RPMI7951 (cell line): ENCODE results near the gene ATP8A1. TPM values are rescaled to one million over a fixed set of nuclear protein-coding genes. Genes with fewer than 3 reads are reported as not detected.

Experiments used
- DNase-seq: peaks from one replicate; pipeline ENCODE4 v3.0.0-alpha.2; 2012; ENCODE audit warnings: low read depth
- total RNA-seq: library from RNA; depleted of rRNA; stranded (reverse); fragments of >200 nt; shearing (Covaris generic); gene quantifications from 2 replicates; pipeline ENCODE4 v1.2.3, GENCODE V29; 2014; rRNA removed

The ATP8A1 gene
- total RNA-seq, 1 experiment from 2014 or later = 0.12 TPM

DNA sequence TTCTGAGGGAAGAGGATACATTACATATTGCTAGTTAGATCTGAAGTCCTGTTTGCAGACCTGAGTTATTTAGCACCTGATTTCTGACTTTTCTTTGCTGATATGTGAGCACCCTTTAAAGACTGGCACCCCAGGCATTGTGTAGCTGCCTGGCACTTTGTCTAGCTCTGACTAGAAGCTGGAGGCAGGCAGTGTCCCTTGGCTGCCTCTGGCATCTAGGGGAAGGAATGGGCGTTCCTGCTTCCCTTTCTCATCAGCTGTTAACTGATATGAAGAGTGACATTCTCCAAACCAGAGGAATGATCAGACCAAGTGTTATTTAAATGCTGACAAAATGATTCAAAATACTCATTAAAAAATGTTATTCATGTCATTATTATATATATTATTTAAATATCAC, 289.9 kb downstream of the ATP8A1 start:
- DNase-seq = no peak

GRCh38 chr4:42364266-42365053, 292.4 kb downstream of the ATP8A1 start:
- no peak for DNase-seq

DNA sequence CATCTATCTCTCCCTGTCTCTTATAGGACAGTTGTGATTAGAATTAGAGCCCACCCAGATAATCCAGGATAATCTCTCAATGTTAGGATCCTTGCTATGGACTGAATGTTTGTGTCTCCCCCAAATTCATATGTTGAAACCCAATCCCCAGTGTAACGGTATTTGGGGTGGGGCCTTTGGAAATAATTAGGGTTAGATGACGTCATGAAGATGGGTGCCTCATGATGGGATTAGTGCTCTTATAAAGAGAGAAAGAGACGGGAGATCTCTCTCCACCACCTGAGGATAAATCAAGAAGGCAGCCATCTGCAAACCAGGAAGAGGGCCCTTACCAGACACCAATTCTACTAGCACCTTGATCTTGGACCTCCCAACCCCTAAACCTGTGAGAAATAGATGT, 293.3 kb downstream of the ATP8A1 start:
- no peak for DNase-seq

DNA sequence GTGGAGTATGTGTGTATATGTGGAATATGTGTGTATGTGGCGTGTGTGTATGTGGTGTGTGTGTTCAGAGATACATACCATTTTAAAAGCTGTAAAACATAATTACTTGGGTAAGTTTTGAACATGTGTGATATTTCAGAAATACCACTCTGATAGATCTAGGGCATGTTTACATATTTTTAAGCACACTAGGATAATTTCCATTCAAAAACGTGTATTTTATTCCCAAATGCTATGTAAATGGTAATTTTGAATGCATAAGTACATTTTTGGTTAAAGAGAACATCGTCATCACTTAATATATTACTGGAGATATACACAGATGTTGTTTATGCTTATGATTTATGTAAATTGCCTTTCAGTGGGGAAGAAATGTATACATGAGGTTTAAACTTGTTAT, 294.3 kb downstream of the ATP8A1 start:
- DNase-seq = no peak

DNA sequence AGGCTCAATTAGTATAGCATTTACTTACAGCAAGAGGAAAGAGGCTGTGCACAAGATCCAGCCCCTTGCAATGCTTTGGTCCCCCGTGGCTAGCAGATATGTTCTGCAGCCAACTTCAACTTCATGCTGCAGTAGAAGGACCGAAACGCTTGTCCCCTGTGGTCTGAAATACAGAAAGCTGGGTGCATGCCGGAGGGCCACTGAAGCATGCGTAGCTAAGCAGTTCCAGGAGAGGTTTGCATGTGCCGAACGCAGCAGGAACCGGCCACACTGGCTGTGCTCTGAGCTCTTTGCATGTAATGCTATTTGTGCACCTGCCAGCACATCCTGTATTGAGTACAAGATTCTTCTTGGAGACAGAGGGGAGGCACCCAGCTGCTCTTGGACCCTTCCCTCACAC, 295.4 kb downstream of the ATP8A1 start:
- no peak for DNase-seq

DNA sequence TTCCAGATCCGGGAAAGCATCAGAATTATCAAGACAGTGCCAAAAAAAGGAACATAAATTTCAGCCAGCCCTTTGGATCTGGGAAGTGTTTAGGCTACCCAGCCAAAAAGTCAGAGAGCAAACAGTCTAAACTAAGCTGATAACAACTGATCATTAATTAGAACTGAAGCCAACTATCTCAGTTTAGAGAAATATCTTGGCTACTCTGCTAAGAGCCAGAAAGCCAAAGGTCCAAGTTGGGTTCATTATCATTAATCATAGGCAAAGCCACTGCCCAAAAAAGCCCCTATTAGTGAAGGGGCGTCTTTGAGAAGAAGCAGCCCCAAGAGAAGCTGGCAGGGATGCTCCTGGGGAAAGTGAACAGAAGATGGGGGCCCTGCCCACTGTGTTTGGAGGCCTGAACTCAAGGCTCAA, 296.6 kb downstream of the ATP8A1 start:
- DNase-seq = no peak

DNA sequence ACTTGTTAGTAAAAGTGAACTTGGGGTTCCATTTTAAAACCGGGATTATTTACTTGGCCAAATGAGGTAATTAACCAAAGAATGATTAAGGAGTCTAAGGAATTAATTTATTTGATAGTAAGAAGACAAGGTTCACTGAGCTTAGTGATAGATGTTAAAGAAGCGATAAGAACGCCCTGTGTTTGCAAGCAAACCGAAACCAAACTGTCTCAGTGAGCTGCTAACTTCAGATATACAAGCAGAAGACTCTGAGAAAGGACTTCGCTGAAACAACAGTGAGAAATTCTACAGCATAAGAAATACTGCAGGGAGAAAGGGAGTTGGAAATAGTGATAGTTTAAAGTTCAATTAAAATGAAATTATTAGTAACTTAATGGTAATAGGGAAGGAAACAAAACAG, 297.2 kb downstream of the ATP8A1 start:
- DNase-seq = peak; percentile 8

Other genes starting within 250 kb of the ATP8A1 start
- not detected in 2 replicates for gene GRXCR1, start 235.6 kb upstream of the ATP8A1 start, total RNA-seq